Thyroid gland (tissue), 4 donors: ENCODE results near the gene PAK1.

Experiments used
- POLR2A ChIP-seq, 2 donors: fragments of 450-650 bp; IDR thresholded peaks; one replicate each; pipeline ENCODE4 v1.6.1; 2017; ENCODE audit warnings: antibody characterized with exemption in 2 of 2, mild to moderate bottlenecking in 2 of 2, moderate library complexity in 1 of 2
- TF ChIP-seq, protein P1 (sequence below), 6 experiments: fragments of 200-600 bp in 3 of 6; fragments of 450-650 bp in 3 of 6; sonication (generic) in 3 of 6; IDR thresholded peaks; one replicate each; pipeline ENCODE4 v1.5.1; 2016 to 2019; ENCODE audit warnings: antibody characterized with exemption in 6 of 6, mild to moderate bottlenecking in 2 of 6, inconsistent platforms in 1 of 6, moderate library complexity in 1 of 6

DNA sequence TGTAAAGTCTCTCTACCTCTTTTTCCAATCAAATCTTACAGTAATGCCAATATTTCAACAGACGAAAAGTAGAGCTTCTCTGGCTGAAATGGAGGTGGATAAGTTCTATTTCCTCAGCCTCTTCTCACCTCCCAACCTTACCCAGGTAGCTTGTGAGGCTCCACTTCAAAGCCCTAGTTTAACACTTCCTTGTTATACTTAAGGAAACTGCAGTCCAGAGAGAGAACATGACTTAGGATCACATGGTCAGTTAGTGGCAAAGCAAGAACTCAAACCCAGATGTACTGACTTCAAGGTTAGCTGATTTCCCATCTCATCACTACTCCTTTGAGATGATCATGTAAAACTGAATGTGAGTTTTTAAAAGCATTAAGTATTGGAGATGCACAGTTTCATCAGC, 32.5 kb downstream of the PAK1 start:
- TF ChIP-seq, protein P1, sequence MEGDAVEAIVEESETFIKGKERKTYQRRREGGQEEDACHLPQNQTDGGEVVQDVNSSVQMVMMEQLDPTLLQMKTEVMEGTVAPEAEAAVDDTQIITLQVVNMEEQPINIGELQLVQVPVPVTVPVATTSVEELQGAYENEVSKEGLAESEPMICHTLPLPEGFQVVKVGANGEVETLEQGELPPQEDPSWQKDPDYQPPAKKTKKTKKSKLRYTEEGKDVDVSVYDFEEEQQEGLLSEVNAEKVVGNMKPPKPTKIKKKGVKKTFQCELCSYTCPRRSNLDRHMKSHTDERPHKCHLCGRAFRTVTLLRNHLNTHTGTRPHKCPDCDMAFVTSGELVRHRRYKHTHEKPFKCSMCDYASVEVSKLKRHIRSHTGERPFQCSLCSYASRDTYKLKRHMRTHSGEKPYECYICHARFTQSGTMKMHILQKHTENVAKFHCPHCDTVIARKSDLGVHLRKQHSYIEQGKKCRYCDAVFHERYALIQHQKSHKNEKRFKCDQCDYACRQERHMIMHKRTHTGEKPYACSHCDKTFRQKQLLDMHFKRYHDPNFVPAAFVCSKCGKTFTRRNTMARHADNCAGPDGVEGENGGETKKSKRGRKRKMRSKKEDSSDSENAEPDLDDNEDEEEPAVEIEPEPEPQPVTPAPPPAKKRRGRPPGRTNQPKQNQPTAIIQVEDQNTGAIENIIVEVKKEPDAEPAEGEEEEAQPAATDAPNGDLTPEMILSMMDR (IDR thresholded peaks at IDR 0.05): no peak
- no peak for TF ChIP-seq POLR2A (IDR thresholded peaks at IDR 0.05)
